ENCODE measurements around the gene IFNW1. TPM values are rescaled to one million over a fixed set of nuclear protein-coding genes. Genes with fewer than 3 reads are reported as not detected.
A peak's percentile ranks its signal among the peaks of the same experiment; 100 is the strongest.

IFNW1 gene
- total RNA-seq, 1 donor from 2014 or later = not detected

DNA sequence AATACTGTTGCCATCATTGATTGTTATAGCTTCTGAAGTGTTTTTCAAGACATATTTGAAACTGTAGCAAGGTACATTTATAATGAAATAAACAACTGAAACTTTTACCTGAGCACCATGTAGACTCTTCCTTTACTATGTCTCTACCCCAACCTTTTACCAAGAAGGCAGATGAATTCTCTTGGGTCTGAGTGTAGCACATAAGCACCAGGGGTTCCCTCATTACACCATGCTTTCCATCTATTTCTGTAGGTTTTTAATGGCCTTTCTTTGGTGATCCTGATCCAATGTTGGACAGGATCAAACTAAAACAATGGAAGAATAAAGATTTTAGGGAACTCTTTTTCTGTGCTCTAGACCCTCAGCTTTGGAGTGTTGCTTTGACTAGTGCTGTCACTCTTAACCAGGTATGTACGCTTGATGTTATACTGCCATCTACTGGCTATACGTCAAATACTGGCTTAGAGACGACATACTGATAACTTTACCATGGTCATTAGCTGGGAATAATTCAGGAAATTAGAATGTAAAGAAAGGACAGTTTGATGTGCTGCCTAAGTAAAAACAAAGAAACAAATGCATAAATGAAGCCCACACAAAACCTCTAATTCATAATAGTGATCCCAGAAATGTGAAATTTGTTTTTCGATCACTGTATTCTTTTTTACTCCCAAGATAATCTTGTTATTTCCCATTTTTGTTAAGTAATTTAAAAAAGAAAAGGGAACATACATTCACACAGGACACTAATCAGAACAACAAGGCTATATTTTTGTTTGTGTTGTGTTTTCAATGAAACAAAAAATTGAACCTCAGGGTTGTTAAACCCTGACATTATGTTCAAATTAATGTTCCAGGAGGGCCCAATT, 30.7 kb downstream of the IFNW1 start:
- peak; percentile 82 to 86 for DNase-seq (ENCODE audit: low read depth in 2 of 2)

DNA sequence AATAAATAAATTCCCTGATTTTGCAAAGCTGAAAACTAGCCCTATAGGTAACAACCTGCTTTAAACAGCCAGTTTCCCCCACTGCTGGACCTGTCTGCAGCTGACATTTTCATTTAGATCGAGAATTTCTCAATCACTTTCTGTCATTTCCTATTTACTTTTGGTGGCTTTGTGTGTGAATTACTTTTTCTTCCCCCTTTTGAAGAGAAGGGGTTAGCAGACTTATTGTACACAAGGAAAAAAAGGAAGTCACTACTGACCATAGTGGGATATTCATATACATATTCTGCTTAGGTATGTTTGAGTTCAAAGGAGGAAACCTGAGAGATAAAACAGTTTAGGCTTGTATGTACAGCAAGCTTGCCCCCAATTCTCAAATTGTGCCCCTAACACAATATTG, 36.8 kb downstream of the IFNW1 start:
- DNase-seq (ENCODE audit: low read depth in 2 of 2) = no peak

DNA sequence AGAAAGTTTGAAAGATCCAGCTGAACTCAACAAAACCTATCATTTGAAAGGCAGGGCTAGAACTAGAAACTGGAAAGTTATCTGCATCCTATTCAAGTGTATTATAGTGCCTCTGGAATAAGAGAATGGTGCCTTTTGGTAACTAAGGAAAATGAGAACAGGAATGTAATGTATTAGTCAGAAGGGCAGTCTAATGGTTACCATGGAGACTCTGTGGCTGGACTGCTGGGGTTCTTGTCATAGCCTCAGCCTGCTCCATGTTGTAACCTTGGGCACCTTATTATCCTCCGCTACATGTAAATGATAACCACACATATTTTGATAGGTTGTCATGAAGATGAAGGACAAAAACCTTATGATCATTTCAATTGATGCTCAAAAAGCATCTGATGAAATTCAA, 39.3 kb downstream of the IFNW1 start:
- DNase-seq (ENCODE audit: low read depth in 2 of 2) = no peak

DNA sequence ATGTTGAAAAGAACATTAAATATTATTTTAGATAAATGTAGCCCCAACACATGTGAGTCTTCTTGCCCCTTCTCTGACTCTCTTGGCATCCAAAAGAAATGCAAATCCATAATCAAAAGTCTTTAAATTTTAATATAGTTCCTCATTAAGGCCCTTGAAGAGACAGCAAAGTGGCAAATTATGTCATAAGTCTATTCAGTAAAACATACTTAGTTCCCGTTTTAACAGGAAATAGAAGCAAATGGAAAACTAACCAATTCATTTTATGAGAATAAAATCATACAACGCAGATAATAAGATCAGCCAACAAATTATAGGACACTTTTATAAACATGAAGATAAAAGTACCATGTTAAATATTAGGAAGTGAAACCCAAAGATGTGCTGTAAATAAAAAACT, 43.8 kb downstream of the IFNW1 start:
- no peak for DNase-seq (ENCODE audit: low read depth in 2 of 2)

DNA sequence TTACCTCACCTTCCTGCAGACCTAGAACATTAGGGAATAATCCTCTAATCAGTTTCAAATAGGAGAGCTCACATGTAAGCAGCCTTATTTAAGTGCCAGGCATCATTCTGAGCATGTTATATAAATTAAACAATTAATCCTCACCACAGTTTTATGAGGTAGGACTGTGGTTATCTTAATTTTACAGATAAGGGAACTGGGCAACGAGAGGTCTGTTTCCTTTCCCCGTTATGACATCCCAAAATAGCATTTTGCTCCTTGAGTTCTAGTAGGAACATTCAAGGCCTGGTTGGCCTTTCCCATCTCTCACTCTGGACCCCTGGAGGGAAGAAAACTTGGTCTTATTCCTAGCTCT, 44.8 kb downstream of the IFNW1 start:
- DNase-seq (ENCODE audit: low read depth in 2 of 2) = no peak

DNA sequence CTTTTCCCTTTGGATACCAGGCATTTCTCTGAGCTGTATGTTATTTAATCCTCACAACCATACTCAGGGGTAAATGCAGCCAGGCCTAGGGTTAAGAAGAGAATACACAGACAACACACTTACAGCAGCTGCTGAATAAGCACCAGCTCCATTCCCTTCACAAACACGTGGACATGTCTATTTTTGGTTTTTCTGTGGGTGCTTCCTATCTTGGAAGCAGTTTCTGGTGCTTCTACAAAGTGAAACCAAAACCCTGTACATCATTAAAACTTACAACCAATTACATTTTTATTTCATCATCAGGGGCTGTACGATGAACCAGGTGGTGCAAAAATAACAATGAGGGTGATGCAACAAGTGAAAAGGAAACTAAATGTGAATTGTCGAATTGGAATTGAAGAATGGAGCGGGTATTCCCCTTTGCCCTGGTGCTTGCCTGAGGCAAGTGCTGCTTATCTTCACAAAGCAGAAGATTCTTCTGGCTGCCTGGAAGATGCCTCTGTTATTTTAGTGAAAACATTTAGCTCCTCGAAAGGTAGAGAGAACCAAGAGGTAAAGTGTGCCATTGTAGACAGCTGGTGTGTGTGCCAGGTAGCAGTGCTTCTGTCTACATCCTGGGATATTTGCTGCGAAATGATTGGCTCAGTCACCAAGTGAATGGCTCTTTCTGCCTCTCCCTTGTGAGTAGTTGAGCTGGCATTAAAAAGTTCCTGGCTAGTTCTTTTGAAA, 45.3 kb downstream of the IFNW1 start:
- peak; percentile 39 to 81 for DNase-seq (ENCODE audit: low read depth in 2 of 2)

DNA sequence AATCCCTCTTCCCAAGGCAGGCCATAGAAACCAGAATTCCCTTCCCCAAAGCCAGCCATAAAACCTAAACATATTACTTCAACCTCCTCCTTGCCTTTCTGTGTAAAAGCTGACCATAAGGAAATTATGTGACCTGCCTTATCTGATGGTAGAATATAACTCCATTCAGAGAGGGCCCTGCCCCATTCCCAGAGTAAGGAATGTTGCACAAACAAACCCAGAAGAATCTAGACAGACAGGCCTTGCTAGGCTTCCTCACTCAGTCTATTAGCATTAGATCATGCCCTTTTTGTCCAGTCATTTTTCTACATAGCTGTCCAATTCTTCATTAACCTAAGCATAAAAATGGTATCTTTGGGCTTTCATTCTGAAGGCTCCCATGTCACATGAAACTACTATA, 46.1 kb downstream of the IFNW1 start:
- DNase-seq (ENCODE audit: low read depth in 2 of 2) = no peak

Other genes with a start within 250 kb of the IFNW1 start
- under 0.01 and 0.65 TPM in 2 replicates for gene HACD4, start 110.2 kb downstream of the IFNW1 start, total RNA-seq
- not detected in 2 replicates for gene IFNB1, start 63.9 kb downstream of the IFNW1 start, total RNA-seq
- gene IFNA21, start 24.8 kb upstream of the IFNW1 start, total RNA-seq = not detected in 2 replicates
- gene IFNA4, start 45.8 kb upstream of the IFNW1 start, total RNA-seq = not detected in 2 replicates
- not detected in 2 replicates for gene IFNA7, start 60.4 kb upstream of the IFNW1 start, total RNA-seq
- not detected in 2 replicates for gene IFNA10, start 65.3 kb upstream of the IFNW1 start, total RNA-seq
- gene IFNA16, start 75.5 kb upstream of the IFNW1 start, total RNA-seq = not detected in 2 replicates
- gene IFNA17, start 86.4 kb upstream of the IFNW1 start, total RNA-seq = not detected in 2 replicates
- gene IFNA14, start 98.2 kb upstream of the IFNW1 start, total RNA-seq = not detected in 2 replicates
- not detected in 2 replicates for gene IFNA5, start 163.5 kb upstream of the IFNW1 start, total RNA-seq
- gene KLHL9, start 193.6 kb upstream of the IFNW1 start, total RNA-seq = 23.5 and 33.7 TPM in 2 replicates
- gene IFNA6, start 209.1 kb upstream of the IFNW1 start, total RNA-seq = not detected in 2 replicates
- not detected in 2 replicates for gene IFNA13, start 226.2 kb upstream of the IFNW1 start, total RNA-seq
- not detected in 2 replicates for gene IFNA2, start 243.6 kb upstream of the IFNW1 start, total RNA-seq